Measurements from ENCODE around the gene NDUFAF8. TPM values are rescaled to one million over a fixed set of nuclear protein-coding genes. Genes with fewer than 3 reads are reported as not detected.

NDUFAF8 gene
- total RNA-seq, 6 experiments from 2014 or later = 15.7 to 35.9 (median 23.3) TPM

DNA sequence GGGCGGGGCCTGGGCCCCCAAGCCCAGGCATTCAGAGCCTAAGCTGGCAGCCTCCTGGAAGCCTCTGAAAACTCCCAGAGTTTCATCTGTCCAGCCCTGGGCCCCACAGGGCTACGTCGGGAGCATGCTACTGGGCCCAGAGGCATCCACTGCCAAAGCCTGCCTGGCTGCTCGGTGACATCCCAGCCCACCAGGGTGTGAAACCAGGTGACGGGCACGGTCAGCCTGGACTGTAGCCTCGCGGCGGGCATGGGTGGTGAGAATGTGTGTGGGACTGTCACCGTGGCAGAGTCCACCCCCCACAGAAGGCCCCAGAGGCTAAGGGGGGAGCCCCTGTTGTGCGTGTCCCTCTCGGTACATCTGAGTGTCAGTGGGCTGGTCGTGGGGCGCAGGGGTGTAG, 47.5 kb upstream of the NDUFAF8 start:
- no peak overlapping the region for H3K4me3 ChIP-seq
- H3K27ac ChIP-seq = no peak overlapping the region
- WGBS (ENCODE audit: insufficient coverage, low coverage, low lambda C conversion rate, missing lambda C conversion rate) = no CpG with 5 or more reads among the region's 14 CpGs
- no peak for DNase-seq
- no peaks in the 10 kb centered on the region for H3K36me3 ChIP-seq
- no peak for ATAC-seq
- no peaks in the 10 kb centered on the region for H3K27me3 ChIP-seq
- intact Hi-C loops (cut with DNase I) = loop anchor here in 1 of 2 donors (10.0 kb wide), 1 partner anchor 47 kb away; no protein-coding TSS in a partner anchor
- no peaks in the 10 kb centered on the region for H3K4me1 ChIP-seq
- TF ChIP-seq POLR2A (IDR thresholded peaks at IDR 0.05) = no peak
- TF ChIP-seq, protein P1, sequence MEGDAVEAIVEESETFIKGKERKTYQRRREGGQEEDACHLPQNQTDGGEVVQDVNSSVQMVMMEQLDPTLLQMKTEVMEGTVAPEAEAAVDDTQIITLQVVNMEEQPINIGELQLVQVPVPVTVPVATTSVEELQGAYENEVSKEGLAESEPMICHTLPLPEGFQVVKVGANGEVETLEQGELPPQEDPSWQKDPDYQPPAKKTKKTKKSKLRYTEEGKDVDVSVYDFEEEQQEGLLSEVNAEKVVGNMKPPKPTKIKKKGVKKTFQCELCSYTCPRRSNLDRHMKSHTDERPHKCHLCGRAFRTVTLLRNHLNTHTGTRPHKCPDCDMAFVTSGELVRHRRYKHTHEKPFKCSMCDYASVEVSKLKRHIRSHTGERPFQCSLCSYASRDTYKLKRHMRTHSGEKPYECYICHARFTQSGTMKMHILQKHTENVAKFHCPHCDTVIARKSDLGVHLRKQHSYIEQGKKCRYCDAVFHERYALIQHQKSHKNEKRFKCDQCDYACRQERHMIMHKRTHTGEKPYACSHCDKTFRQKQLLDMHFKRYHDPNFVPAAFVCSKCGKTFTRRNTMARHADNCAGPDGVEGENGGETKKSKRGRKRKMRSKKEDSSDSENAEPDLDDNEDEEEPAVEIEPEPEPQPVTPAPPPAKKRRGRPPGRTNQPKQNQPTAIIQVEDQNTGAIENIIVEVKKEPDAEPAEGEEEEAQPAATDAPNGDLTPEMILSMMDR (IDR thresholded peaks at IDR 0.05) = no peak
- no peaks in the 10 kb centered on the region for H3K9me3 ChIP-seq

GRCh38 chr17:81192386-81193050, 46.6 kb upstream of the NDUFAF8 start:
- no peaks in the 10 kb centered on the region for H3K36me3 ChIP-seq
- H3K9me3 ChIP-seq = no peaks in the 10 kb centered on the region
- DNase-seq (no peak), ATAC-seq (no peak)
- TF ChIP-seq, protein P1 (IDR thresholded peaks at IDR 0.05) = no peak
- no peak for TF ChIP-seq POLR2A (IDR thresholded peaks at IDR 0.05)
- no CpG with 5 or more reads among the region's 34 CpGs for WGBS (ENCODE audit: insufficient coverage, low coverage, low lambda C conversion rate, missing lambda C conversion rate)
- H3K4me1 ChIP-seq = no peaks in the 10 kb centered on the region
- no peaks in the 10 kb centered on the region for H3K27me3 ChIP-seq
- H3K4me3 ChIP-seq = no peak overlapping the region
- no peak overlapping the region for H3K27ac ChIP-seq
- intact Hi-C loops (cut with DNase I) = loop anchor here in 1 of 2 donors (10.0 kb wide), 1 partner anchor 48 kb away; no protein-coding TSS in a partner anchor

GRCh38 chr17:81193051-81193410, 46.1 kb upstream of the NDUFAF8 start:
- DNase-seq (no peak), ATAC-seq (no peak)
- TF ChIP-seq, protein P1 (IDR thresholded peaks at IDR 0.05) = no peak
- no peak for TF ChIP-seq POLR2A (IDR thresholded peaks at IDR 0.05)
- H3K4me3 ChIP-seq = no peak overlapping the region
- no peak overlapping the region for H3K27ac ChIP-seq
- no peaks in the 10 kb centered on the region for H3K4me1 ChIP-seq
- H3K9me3 ChIP-seq = no peaks in the 10 kb centered on the region
- WGBS (ENCODE audit: insufficient coverage, low coverage, low lambda C conversion rate, missing lambda C conversion rate) = no CpG with 5 or more reads among the region's 17 CpGs
- H3K36me3 ChIP-seq = no peaks in the 10 kb centered on the region
- intact Hi-C loops (cut with DNase I) = loop anchor here in 1 of 2 donors (10.0 kb wide), 1 partner anchor 48 kb away; no protein-coding TSS in a partner anchor
- no peaks in the 10 kb centered on the region for H3K27me3 ChIP-seq

DNA sequence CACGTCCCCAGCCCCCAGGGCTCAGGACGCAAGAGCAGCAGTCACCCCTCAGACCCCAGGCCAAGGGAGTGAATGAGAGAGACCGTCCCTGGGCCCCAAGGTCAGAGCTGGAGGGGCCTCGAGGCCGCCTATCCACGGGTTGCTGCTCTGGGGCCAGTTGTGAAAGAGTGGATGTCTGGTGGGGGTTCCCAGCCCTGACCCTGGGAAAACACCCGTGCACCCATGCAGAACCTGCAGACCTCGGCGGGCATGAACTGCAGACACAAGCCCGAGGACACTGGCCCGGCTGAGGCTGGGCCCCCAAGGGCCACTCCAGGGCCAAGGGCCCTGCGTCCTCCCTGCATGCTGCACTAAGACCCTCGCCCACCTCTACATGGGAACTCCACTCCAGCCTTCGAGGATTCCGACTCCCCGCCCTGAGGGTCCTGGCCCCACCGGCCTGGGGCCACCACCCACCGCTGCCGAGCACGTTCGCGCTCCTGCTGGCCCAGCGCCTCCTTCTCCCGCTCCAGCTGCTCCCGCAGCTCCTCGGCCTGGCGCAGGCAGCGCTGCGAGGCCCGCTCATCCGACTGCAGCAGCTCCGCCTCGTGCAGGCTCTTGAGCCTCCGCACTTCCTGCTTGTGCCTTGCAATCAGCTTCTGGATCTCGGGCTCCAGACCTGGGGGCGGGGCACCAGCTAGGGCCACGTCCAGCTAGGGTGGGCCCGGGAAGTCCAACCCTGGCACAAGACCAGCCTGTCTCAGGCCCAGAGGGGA, 45.5 kb upstream of the NDUFAF8 start:
- no peak for ATAC-seq
- H3K4me1 ChIP-seq = no peaks in the 10 kb centered on the region
- 89% methylated on average over 13 of the region's 38 CpGs for WGBS (ENCODE audit: insufficient coverage, low coverage, low lambda C conversion rate, missing lambda C conversion rate)
- H3K4me3 ChIP-seq = no peak overlapping the region
- no peaks in the 10 kb centered on the region for H3K9me3 ChIP-seq
- H3K36me3 ChIP-seq = no peaks in the 10 kb centered on the region
- no peak overlapping the region for H3K27ac ChIP-seq
- H3K27me3 ChIP-seq = no peaks in the 10 kb centered on the region
- DNase-seq = no peak
- intact Hi-C loops (cut with DNase I) = loop anchor here in 1 of 2 donors (10.0 kb wide), 1 partner anchor 49 kb away; no protein-coding TSS in a partner anchor
- TF ChIP-seq, protein P1 (IDR thresholded peaks at IDR 0.05) = no peak
- TF ChIP-seq POLR2A (IDR thresholded peaks at IDR 0.05) = no peak
